ENCODE measurements around the gene MOSMO. TPM values are rescaled to one million over a fixed set of nuclear protein-coding genes. Genes with fewer than 3 reads are reported as not detected.

The MOSMO gene
- total RNA-seq, 1 experiment from 2014 or later: 12.4 TPM

DNA sequence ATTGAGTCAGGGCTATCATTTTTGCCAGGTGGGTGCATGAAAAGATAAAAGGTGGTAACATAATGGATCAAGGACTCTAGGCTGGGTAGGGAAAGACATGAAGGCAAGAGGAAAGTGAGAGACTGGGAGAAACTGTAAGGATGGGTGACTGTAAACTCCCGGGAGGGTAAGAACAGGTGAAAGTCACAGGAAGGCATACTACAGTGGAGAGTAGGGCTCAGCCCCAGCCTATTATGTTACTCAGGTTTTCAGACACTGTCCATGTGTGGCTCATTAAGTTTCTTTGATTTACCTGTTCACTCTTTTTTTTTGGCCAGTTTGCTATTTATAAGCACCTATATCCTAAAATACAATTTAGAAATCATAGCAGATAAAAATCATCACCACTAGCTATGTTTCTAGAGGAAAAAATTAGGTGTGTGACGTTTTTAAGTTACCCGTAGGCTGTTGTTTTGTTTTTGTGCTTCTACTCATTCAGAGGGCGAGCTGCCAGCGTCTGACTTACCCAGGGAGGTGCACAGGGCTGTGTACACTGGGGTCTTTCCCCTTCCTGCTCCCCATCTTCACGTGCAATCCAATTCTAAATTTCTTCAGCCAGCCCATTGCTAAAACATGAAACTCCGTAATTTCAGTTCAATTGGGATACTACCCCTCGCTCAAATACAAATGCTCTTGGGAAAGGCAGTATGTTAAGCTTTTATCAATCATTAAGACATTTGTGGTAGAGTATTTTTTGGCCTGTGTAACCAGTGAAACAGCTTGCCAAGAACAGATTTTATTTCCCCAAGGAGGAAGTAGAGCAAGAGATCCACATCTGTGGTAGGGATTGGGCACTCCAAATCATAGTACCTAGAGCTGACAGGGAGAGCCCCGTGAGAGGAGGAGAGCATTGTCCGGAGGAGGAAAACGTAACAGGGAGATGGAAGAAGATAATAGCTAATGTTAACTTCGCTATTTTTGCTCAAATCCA lies 62.7 kb downstream of the MOSMO start:
- H3K9me2 ChIP-seq (replicated peaks; ENCODE audit: low read length): no peaks in the 10 kb centered on the region
- no TSS peak for BruUV-seq (replicated peaks)
- H3K36me3 ChIP-seq (ENCODE audit: low read depth, low read length): peaks cover 11% of the 10 kb centered on the region
- H3F3A ChIP-seq (ENCODE audit: low read length, unreplicated experiment): no peaks in the 10 kb centered on the region
- peak; percentile 22; the same call in 1 of the 2 replicates for ATAC-seq
- no peaks in the 10 kb centered on the region for H4K20me1 ChIP-seq (ENCODE audit: low read length)
- no peak overlapping the region for H3K27ac ChIP-seq (ENCODE audit: low read length)
- CTCF ChIA-PET: no interaction called here
- H3K4me3 ChIP-seq (ENCODE audit: low read length): no peak overlapping the region
- H2AFZ ChIP-seq (ENCODE audit: low read length): no peak overlapping the region
- no peaks in the 10 kb centered on the region for H3K27me3 ChIP-seq (ENCODE audit: low read length)
- DNase-seq: no peak
- H3K9me3 ChIP-seq (ENCODE audit: low read length): no peaks in the 10 kb centered on the region
- H3K9ac ChIP-seq (ENCODE audit: low read length): no peak overlapping the region
- H3K4me2 ChIP-seq (ENCODE audit: low read length): no peak overlapping the region
- POLR2A ChIA-PET (ENCODE audit: unreplicated experiment): no interaction called here
- peaks cover 55% of the 10 kb centered on the region for H3K79me2 ChIP-seq (ENCODE audit: low read length)
- TF ChIP-seq EZH2 (IDR thresholded peaks at IDR 0.05; ENCODE audit: low read length, unreplicated experiment): no peak
- TF ChIP-seq EZH2phosphoT487 (IDR thresholded peaks at IDR 0.05; ENCODE audit: borderline replicate concordance, low read length): no peak
- TF ChIP-seq, protein P1, sequence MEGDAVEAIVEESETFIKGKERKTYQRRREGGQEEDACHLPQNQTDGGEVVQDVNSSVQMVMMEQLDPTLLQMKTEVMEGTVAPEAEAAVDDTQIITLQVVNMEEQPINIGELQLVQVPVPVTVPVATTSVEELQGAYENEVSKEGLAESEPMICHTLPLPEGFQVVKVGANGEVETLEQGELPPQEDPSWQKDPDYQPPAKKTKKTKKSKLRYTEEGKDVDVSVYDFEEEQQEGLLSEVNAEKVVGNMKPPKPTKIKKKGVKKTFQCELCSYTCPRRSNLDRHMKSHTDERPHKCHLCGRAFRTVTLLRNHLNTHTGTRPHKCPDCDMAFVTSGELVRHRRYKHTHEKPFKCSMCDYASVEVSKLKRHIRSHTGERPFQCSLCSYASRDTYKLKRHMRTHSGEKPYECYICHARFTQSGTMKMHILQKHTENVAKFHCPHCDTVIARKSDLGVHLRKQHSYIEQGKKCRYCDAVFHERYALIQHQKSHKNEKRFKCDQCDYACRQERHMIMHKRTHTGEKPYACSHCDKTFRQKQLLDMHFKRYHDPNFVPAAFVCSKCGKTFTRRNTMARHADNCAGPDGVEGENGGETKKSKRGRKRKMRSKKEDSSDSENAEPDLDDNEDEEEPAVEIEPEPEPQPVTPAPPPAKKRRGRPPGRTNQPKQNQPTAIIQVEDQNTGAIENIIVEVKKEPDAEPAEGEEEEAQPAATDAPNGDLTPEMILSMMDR (conservative IDR thresholded peaks at IDR 0.05; ENCODE audit: low read depth, low read length): no peak
- intact Hi-C loops (cut with micrococcal nuclease): no loop called here
- H3K4me1 ChIP-seq (ENCODE audit: insufficient read depth, low read length): peaks cover 17% of the 10 kb centered on the region

DNA sequence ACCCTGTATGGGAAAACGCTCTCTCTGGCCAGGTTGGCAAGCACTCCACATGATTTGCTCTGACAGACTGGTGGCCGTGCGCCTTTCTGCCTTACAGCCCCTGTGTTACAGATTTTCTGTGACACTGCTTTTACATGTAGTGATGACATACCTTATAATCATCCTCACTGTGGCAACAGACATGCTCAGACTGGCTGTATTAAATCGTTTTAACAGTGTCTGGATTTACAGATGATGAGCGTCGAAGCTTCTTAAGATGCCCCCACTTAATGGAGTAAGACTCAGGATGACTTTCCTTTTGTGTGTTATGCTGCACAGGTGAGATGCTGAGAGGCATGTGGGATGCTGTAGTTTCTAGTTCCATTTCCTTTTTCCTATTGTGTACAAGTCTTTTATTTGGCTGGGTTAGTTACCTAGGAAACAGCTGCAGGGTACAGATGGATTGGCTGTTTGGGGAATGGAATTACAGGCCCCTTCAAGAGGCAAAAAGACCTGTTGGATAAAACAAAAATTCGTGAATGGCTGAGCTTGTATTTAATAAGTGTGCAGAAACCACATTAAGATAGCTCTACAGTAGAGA lies 63.5 kb downstream of the MOSMO start:
- H3K4me3 ChIP-seq (ENCODE audit: low read length): no peak overlapping the region
- intact Hi-C loops (cut with micrococcal nuclease): no loop called here
- H3K4me2 ChIP-seq (ENCODE audit: low read length): no peak overlapping the region
- H3K27me3 ChIP-seq (ENCODE audit: low read length): no peaks in the 10 kb centered on the region
- no peak overlapping the region for H3K27ac ChIP-seq (ENCODE audit: low read length)
- H4K20me1 ChIP-seq (ENCODE audit: low read length): no peaks in the 10 kb centered on the region
- CTCF ChIA-PET: no interaction called here
- POLR2A ChIA-PET (ENCODE audit: unreplicated experiment): interaction anchor here (0.5 to 0.6 kb wide), 2 partner anchors 18 to 62 kb away, joined by 3 to 28 read pairs; no protein-coding TSS in a partner anchor
- BruUV-seq (replicated peaks): no TSS peak
- peaks cover 5% of the 10 kb centered on the region for H3K36me3 ChIP-seq (ENCODE audit: low read depth, low read length)
- H2AFZ ChIP-seq (ENCODE audit: low read length): no peak overlapping the region
- ATAC-seq: no peak; the same call in 1 of the 2 replicates
- H3K4me1 ChIP-seq (ENCODE audit: insufficient read depth, low read length): peaks cover 18% of the 10 kb centered on the region
- no peaks in the 10 kb centered on the region for H3K9me2 ChIP-seq (replicated peaks; ENCODE audit: low read length)
- no peaks in the 10 kb centered on the region for H3K9me3 ChIP-seq (ENCODE audit: low read length)
- H3K79me2 ChIP-seq (ENCODE audit: low read length): peaks cover 55% of the 10 kb centered on the region
- TF ChIP-seq EZH2 (IDR thresholded peaks at IDR 0.05; ENCODE audit: low read length, unreplicated experiment): no peak
- TF ChIP-seq, protein P1 (conservative IDR thresholded peaks at IDR 0.05; ENCODE audit: low read depth, low read length): no peak
- TF ChIP-seq EZH2phosphoT487 (IDR thresholded peaks at IDR 0.05; ENCODE audit: borderline replicate concordance, low read length): no peak
- H3K9ac ChIP-seq (ENCODE audit: low read length): no peak overlapping the region
- DNase-seq: no peak
- H3F3A ChIP-seq (ENCODE audit: low read length, unreplicated experiment): no peaks in the 10 kb centered on the region
